Measurements from ENCODE around the gene SKAP1.

Gene SKAP1

DNA sequence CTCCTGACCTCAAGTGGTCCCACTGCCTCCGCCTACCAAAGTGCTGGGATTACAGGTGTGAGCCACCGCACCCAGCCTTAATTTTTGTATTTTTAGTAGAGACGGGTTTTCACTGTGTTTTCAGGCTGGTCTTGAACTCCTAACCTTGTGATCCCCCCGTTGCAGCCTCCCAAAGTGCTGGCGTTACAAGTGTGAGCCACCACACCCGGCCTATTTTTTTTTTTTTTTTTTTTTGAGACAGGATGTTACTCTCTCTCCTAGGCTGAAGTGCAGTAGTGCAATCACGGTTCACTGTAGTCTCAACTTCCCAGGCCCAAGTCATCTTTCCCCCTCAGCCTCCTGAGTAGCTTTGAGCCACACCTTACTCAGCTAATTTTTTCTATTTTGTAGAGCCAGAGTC, 325.6 kb downstream of the SKAP1 start:
- DNase-seq (ENCODE audit: low read depth), result no peak

DNA sequence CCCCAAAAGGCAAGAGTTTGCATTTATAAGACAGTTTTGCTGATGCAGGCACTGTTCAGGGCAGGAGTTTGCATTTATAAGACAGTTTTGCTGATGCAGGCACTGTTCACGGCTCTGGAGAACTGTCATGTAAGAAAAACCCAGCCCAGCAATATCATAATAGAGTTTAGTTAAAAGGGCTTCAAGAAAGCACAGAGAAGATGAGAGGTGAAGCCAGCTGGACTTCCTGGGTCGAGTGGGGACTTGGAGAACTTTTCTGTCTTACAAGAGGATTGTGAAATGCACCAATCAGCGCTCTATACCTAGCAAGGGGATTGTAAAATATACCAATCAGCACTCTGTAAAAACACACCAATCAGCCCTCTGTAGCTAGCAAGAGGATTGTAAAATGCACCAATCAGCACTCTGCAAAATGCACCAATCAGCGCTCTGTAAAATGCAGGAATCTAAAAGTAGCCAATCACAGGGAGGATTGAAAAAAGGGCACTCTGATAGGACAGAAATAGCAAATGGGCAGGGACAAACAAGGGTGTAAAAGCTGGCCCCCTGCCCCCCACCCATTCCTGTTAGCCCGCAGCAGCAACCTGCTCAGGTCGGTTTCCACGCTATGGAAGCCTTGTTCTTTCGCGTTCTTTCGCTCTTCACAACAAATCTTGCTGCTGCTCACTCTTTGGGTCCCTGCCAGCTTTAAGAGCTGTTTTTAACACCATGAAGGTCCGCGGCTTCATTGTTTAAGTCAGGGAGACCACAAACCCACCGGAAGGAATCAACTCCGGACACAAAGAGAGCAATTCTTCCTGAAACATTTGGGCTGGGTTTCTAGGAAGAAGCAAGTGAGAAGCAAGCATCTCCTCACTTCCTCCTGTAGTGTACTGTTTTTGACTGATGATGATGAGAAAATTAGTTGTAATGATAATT, 327.0 kb downstream of the SKAP1 start:
- peak; percentile 30 for DNase-seq (ENCODE audit: low read depth)

DNA sequence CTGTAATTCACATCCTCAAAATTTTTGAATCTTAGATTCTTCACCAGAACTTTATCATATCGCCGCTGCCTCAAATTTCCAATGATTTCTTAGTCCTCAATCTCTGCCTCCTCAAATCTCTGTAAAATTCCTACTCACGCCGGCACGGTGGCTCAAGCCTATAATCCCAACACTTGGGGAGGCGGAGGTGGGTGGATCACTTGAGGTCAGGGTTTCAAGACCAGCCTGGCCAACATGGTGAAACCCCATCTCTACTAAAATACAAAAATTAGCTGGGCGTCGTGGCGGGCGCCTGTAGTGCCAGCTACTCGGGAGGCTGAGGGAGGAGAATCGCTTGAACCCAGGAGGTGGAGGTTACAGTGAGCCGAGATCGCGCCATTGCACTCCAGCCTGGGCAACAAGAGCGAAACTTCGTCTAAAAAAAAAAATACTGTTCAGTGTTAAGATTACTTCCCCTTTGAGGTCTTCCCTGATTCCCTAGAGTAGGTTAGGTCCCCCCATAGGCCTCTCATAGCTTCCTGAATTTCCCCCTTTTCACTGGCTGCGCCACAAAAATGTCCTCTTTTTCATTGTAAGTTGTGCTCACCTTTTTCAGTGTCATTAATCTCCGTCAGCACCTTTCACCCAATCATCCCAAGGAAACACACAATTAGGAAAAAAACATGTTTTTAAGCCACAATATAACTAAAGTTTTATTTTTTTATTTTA, 327.8 kb downstream of the SKAP1 start:
- DNase-seq (ENCODE audit: low read depth), result no peak

DNA sequence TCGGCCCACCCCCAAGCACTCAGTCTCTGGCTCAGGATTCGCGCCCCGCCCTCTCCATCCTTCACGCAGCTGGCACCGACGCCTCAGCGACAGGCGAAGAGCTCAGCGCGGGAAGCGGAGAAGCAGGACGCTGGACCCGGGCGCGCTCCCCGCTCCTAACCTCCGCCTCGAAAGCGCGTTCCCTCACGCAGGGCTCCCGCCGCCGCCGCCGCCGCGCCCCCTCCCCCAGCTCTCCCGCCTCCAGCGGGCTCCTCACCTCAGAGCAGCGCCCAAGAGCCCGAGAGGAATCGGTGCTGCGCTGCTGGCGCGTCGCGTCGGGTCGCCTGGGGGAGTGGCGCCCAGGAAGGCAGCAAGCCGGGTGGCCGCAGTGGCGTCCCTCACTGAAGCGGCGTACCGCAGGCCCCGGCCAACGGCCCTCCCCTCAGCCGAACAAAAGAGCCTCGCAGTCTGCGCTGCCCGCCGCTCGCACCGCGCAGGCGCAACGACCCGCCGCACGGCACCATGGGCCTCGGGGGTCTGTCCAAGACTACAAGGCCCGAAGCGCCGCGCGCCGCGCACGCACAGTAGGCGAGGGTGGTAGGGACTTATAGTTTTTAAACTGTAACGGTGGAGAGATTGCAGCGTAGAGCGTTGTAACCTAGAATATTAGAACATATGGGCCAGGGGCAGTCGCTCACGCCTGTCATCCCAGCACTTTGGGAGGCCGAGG, 328.8 kb downstream of the SKAP1 start, which contains the start of gene CBX1:
Gene CBX1 (minus strand): TSS at position 467 of the 709 bp plus-strand sequence. CDS start 24,474 bp downstream, outside the sequence.
- DNase-seq (ENCODE audit: low read depth), result peak; percentile 96

DNA sequence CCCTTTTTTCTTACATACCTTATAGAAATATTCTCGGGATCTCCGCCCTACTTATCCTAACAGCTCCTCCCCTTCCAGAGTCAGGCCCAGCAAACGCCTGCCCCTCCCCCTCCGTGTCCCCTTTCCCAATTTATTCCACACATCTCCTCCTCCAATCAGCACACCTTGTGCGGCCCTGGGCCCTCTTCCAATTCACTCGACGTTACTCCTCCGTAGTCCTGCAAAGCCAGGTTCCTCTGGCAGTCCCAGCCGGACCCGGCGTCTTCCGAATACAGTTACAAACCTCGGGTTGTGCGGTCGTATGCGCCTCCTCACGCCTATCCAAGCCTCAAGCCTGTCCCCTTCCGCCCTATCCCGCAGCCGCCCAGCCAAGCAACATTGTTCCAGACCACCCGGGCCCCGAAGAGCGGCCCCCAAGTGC, 329.4 kb downstream of the SKAP1 start:
- DNase-seq (ENCODE audit: low read depth), result peak; percentile 75

DNA sequence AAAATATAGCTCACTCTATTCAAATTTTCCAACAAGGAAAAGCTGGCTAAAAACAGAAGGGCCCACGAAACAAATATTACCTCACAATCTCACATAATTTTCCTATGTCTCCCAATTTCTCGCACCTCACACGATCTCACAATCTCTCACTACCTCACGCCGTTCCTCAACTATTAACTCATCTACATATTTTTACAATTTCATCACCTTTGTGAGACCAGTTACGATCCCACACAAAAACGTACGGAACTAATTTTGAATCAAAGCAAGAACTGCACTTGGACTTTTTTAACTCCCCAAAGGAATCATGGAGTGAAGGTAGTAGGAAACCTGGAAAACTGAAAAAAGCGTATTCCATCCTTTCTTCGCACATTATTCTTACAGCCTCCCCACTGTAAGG, 329.9 kb downstream of the SKAP1 start:
- peak; percentile 48 for DNase-seq (ENCODE audit: low read depth)

DNA sequence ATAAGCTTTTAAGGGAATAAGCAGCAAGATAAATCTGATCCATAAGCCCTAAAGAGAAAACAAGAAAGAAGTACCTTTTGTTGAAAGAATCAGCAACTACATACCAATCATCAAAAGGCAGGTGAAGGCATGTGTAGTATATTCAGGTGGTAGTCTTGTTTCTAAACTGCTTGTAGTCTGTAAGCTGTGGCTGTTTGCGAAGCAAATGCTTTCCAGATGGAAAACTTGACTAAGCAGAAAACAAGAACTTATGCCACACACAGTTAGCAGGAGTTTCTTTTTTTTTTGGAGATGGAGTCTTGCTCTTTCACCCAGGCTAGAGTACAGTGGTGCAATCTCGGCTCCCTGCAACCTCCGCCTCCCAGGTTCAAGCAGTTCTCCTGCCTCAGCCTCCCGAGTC, 334.4 kb downstream of the SKAP1 start:
- DNase-seq (ENCODE audit: low read depth), result no peak

DNA sequence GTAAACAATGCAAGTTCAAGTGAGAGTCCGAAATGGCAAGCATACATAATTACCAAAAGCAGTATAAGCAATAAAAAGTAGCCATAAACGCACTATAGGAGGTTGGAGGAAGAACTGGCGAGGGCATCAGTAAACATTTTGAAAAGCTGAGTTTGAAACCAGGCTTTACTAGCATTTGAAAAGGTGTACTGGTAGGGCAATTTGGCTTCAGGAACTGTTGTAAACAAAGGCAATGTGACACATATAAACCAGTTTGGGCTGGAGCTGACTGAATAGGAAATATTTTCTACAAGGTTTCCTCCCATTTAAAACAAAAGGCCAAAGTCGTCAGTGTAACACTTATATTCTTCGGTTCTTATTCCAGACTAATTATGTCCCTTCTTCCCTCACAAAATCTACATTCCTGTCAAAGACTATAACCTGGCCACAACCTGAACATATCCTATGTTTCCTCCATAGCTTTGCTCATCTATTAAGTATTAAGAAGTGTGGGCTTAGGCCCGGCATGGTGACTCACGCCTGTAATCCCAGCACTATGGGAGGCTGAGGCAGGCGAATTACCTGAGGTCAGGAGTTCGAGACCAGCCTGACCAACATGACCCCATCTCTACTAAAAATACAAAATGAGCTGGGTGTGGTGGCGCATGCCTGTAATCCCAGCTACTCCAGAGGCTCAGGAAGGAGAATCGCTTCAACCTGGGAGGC, 336.5 kb downstream of the SKAP1 start:
- DNase-seq (ENCODE audit: low read depth), result no peak

DNA sequence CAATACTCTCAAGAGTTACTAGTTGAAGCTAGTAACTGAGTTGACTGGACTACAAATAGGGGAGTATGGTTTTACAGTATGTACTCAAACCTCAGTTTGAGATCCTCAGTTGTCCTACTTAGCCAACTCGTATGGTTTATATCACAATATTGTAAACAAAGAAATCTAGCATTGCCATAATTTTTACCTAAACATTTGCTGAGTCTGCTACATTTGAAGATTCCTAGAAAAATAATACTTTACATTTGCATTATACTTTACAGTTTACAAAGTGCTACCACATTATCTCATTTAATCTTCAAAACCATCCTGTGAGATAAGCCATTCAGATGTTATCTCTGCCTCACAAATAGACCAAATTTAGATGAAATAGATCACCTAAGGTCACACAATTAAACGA, 345.1 kb downstream of the SKAP1 start:
- no peak for DNase-seq (ENCODE audit: low read depth)

Measured in ELR (cell line).